SK-N-SH (cell line): ENCODE results near the gene ARHGEF17.

Source experiments
- CTCF ChIP-seq: fragments of 200-600 bp; sonication (generic); IDR thresholded peaks from 2 replicates; pipeline ENCODE4 v1.6.1; 2017; ENCODE audit warnings: antibody characterized with exemption, mild to moderate bottlenecking, moderate library complexity
- NFIC ChIP-seq: IDR thresholded peaks from 2 replicates; pipeline ENCODE4 v1.4.0; 2012; ENCODE audit warnings: borderline replicate concordance
- POLR2AphosphoS5 ChIP-seq: IDR thresholded peaks from 2 replicates; pipeline ENCODE4 v1.6.1; 2012; ENCODE audit warnings: low read depth, low read length
- RFX5 ChIP-seq: IDR thresholded peaks from 2 replicates; pipeline ENCODE4 v1.6.1; 2012; ENCODE audit warnings: mild to moderate bottlenecking, improper control_type of control experiment, low read length
- USF1 ChIP-seq: IDR thresholded peaks from 2 replicates; pipeline ENCODE4 v1.4.0; 2012; ENCODE audit warnings: low read depth, borderline replicate concordance

- TF ChIP-seq CTCF = peak; percentile 73
- TF ChIP-seq NFIC = no peak
- TF ChIP-seq USF1 = no peak
- TF ChIP-seq POLR2AphosphoS5 = peak; percentile 86
- no peak for TF ChIP-seq RFX5
Observed at GRCh38 chr11:73376160-73376802, 68.2 kb downstream of the ARHGEF17 start, which contains the start of gene RELT.
